ENCODE data around the gene CEP76.

DNA sequence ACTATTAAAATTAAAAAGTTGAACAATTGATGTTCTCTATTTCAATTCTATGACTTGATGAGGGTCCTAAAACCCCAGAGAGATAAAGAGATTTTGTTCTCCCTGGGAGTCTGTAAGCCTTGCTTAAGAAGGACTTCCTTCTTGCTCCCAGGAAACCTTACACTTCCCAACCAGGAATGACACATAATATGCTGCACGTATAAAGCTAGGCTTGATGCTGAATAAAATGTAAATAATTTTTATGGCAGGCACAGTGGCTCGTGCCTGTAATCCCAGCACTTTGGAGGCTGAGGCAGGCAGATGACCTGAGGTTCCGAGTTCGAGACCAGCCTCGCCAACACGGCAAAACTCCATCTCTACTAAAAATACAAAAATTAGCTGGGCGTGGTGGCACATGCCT is 72.4 kb downstream of the CEP76 start:
- TF ChIP-seq, protein P1, sequence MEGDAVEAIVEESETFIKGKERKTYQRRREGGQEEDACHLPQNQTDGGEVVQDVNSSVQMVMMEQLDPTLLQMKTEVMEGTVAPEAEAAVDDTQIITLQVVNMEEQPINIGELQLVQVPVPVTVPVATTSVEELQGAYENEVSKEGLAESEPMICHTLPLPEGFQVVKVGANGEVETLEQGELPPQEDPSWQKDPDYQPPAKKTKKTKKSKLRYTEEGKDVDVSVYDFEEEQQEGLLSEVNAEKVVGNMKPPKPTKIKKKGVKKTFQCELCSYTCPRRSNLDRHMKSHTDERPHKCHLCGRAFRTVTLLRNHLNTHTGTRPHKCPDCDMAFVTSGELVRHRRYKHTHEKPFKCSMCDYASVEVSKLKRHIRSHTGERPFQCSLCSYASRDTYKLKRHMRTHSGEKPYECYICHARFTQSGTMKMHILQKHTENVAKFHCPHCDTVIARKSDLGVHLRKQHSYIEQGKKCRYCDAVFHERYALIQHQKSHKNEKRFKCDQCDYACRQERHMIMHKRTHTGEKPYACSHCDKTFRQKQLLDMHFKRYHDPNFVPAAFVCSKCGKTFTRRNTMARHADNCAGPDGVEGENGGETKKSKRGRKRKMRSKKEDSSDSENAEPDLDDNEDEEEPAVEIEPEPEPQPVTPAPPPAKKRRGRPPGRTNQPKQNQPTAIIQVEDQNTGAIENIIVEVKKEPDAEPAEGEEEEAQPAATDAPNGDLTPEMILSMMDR (IDR thresholded peaks at IDR 0.05), result no peak
- TF ChIP-seq POLR2A (IDR thresholded peaks at IDR 0.05), result no peak
- no peak for TF ChIP-seq EP300 (IDR thresholded peaks at IDR 0.05)
- TF ChIP-seq POLR2AphosphoS5 (IDR thresholded peaks at IDR 0.05), result no peak

All from sigmoid colon (tissue), 4 donors.